Gastrocnemius medialis (tissue), 4 donors: ENCODE results near the gene GGT1.
"Not testable (repeated sequence)": the region's sequence is repeated elsewhere in the genome, so short reads cannot be mapped to it uniquely, and the experiment has no call there.

ENCODE experiments used
- CTCF ChIP-seq, 5 experiments: fragments of 450-650 bp in 3 of 5; fragments of 200-600 bp in 2 of 5; sonication (generic) in 2 of 5; IDR thresholded peaks in 4 of 5; conservative IDR thresholded peaks in 1 of 5; 1 replicate in 4 of 5; 2 replicates in 1 of 5; pipeline ENCODE4 v1.5.1; 2016 to 2019; ENCODE audit warnings: antibody characterized with exemption in 5 of 5, mild to moderate bottlenecking in 3 of 5, moderate library complexity in 3 of 5
- POLR2A ChIP-seq, 2 donors: fragments of 450-650 bp; IDR thresholded peaks; one replicate each; pipeline ENCODE4 v1.6.1; 2017; ENCODE audit warnings: antibody characterized with exemption in 2 of 2, mild to moderate bottlenecking in 2 of 2, moderate library complexity in 2 of 2

- TF ChIP-seq POLR2A (IDR thresholded peaks at IDR 0.05); CTCF (IDR thresholded peaks at IDR 0.05 in 4 of 5, conservative IDR thresholded peaks at IDR 0.05 in 1 of 5): not testable (repeated sequence)
Observed at GRCh38 chr22:24645408-24646399, 42.7 kb downstream of the GGT1 start.
